ENCODE results near the gene PSMB3.

DNA sequence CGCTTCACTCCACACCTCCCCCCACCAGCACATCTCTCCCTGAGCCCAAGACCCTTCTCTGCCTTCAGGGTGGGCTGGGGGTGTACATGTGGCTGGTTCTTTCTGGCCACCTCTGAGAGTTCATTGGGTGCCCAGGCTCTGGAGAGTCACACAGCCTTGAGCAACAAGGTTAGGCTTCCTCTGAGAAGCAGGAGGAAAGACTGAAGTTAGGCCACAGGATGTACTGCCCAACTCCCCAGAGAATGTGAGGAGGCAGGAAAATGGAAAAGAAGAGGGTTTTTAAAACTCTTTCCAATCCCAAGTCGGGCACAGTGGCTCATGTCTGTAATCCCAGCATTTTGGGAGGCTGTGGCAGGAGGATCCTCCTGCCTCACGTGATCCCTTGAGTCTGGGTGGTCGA, 11.7 kb upstream of the PSMB3 start:
- TF ChIP-seq MXI1 (IDR thresholded peaks at IDR 0.05; ENCODE audit: low read depth, low read length) = no peak
- TF ChIP-seq EP300 (IDR thresholded peaks at IDR 0.05; ENCODE audit: borderline replicate concordance in 1 of 2, low read depth in 1 of 2, low read length in 1 of 2) = no peak
- TF ChIP-seq SIN3A (IDR thresholded peaks at IDR 0.05; ENCODE audit: borderline replicate concordance, low read depth, low read length) = no peak

Data from SK-N-SH (cell line).